ENCODE data around the gene MS4A2.
"Not testable (repeated sequence)": the region's sequence is repeated elsewhere in the genome, so short reads cannot be mapped to it uniquely, and the experiment has no call there.

Gene MS4A2

GRCh38 chr11:60088364-60088763, at the start of gene MS4A2:
Gene MS4A2, plus strand, starts transcription at chr11:60088664. Its CDS starts 102 bp downstream, at chr11:60088766.
- DNase-seq (ENCODE audit: low read depth in 2 of 2), result no peak

GRCh38 chr11:60040109-60040508, 48.4 kb upstream of the MS4A2 start, which contains the start of gene OOSP2:
Gene OOSP2, plus strand, starts transcription at chr11:60040409. Its CDS starts 51 bp downstream, at chr11:60040460.
- no peak for DNase-seq (ENCODE audit: low read depth in 2 of 2)

GRCh38 chr11:60050422-60050821, 38.0 kb upstream of the MS4A2 start:
- not testable (repeated sequence) for DNase-seq (ENCODE audit: low read depth in 2 of 2)

GRCh38 chr11:60050839-60051238, 37.6 kb upstream of the MS4A2 start:
- DNase-seq (ENCODE audit: low read depth in 2 of 2), result not testable (repeated sequence)

- DNase-seq (ENCODE audit: low read depth in 2 of 2), result no peak
These were observed 32.0 kb upstream of the MS4A2 start, which contains the start of gene MS4A3 for GRCh38 chr11:60056349-60056969. Gene MS4A3, plus strand, starts transcription at chr11:60056665. Its CDS starts 4,496 bp downstream, at chr11:60061161.

- no peak for DNase-seq (ENCODE audit: low read depth in 2 of 2)
These were observed 29.4 kb upstream of the MS4A2 start for GRCh38 chr11:60059052-60059451.

- DNase-seq (ENCODE audit: low read depth in 2 of 2), result no peak
These were observed 28.8 kb upstream of the MS4A2 start for GRCh38 chr11:60059521-60060240.

GRCh38 chr11:60064111-60064510, 24.4 kb upstream of the MS4A2 start:
- no peak for DNase-seq (ENCODE audit: low read depth in 2 of 2)

- DNase-seq (ENCODE audit: low read depth in 2 of 2), result no peak
These were observed 22.7 kb upstream of the MS4A2 start for GRCh38 chr11:60065801-60066200.

- no peak for DNase-seq (ENCODE audit: low read depth in 2 of 2)
These were observed 19.0 kb upstream of the MS4A2 start for GRCh38 chr11:60069450-60069849.

GRCh38 chr11:60071644-60072043, 16.8 kb upstream of the MS4A2 start:
- DNase-seq (ENCODE audit: low read depth in 2 of 2), result not testable (repeated sequence)

- no peak for DNase-seq (ENCODE audit: low read depth in 2 of 2)
These were observed 11.1 kb upstream of the MS4A2 start for GRCh38 chr11:60077216-60077817.

- no peak for DNase-seq (ENCODE audit: low read depth in 2 of 2)
These were observed 10.5 kb upstream of the MS4A2 start for GRCh38 chr11:60077981-60078380.

GRCh38 chr11:60078745-60079144, 9.7 kb upstream of the MS4A2 start:
- DNase-seq (ENCODE audit: low read depth in 2 of 2), result no peak

- no peak for DNase-seq (ENCODE audit: low read depth in 2 of 2)
These were observed 7.9 kb upstream of the MS4A2 start for GRCh38 chr11:60080535-60080934.

- no peak for DNase-seq (ENCODE audit: low read depth in 2 of 2)
These were observed 3.7 kb upstream of the MS4A2 start for GRCh38 chr11:60084631-60085273.

- no peak for DNase-seq (ENCODE audit: low read depth in 2 of 2)
These were observed 2.6 kb upstream of the MS4A2 start for GRCh38 chr11:60085909-60086308.

GRCh38 chr11:60087239-60087638, 1.2 kb upstream of the MS4A2 start:
- DNase-seq (ENCODE audit: low read depth in 2 of 2), result no peak

- DNase-seq (ENCODE audit: low read depth in 2 of 2), result no peak
These were observed 7.1 kb downstream of the MS4A2 start for GRCh38 chr11:60095477-60096120.

GRCh38 chr11:60097189-60097588, 8.7 kb downstream of the MS4A2 start:
- no peak for DNase-seq (ENCODE audit: low read depth in 2 of 2)

- DNase-seq (ENCODE audit: low read depth in 2 of 2), result no peak
These were observed 10.0 kb downstream of the MS4A2 start for GRCh38 chr11:60098508-60098907.

- no peak for DNase-seq (ENCODE audit: low read depth in 2 of 2)
These were observed 12.1 kb downstream of the MS4A2 start for GRCh38 chr11:60100516-60100915.

Measured in fibroblast of skin of left biceps (primary cell).